Body of pancreas (tissue), 4 donors: Measurements from ENCODE around the gene VWA5B1. TPM values are rescaled to one million over a fixed set of nuclear protein-coding genes. Genes with fewer than 3 reads are reported as not detected.

ENCODE experiments used
- ATAC-seq: fragments of 150-250 bp; one replicate; pipeline ENCODE4 v1.9.1; 2016
- DNase-seq, 4 donors: peaks; one replicate each; pipeline ENCODE4 v3.0.0-alpha.2; 2019
- H3K27ac ChIP-seq, 4 donors: fragments of 200-600 bp; sonication (generic); 1 replicate in 3 of 4; 2 replicates in 1 of 4; pipeline versions ENCODE4 v1.5.1 to v1.6.1; 2016 to 2019; ENCODE audit warnings: mild to moderate bottlenecking in 1 of 4, mixed read lengths in 1 of 4, moderate library complexity in 1 of 4
- H3K27me3 ChIP-seq, 2 donors: fragments of 200-600 bp; sonication (generic); one replicate each; pipeline ENCODE4 v1.6.0; 2016; ENCODE audit warnings: mild to moderate bottlenecking in 1 of 2
- H3K36me3 ChIP-seq, 2 donors: fragments of 200-600 bp; sonication (generic); replicated peaks in 1 of 2; 2 replicates each; pipeline ENCODE4 v1.5.1; 2016; ENCODE audit warnings: low read depth in 2 of 2; ENCODE audit not compliant: insufficient read depth in 1 of 2
- H3K4me1 ChIP-seq: fragments of 200-600 bp; sonication (generic); one replicate; pipeline ENCODE4 v1.6.0; 2016
- H3K4me3 ChIP-seq, 2 donors: fragments of 200-600 bp; sonication (generic); 1 replicate in 1 of 2; 2 replicates in 1 of 2; pipeline ENCODE4 v1.5.1; 2016 to 2019
- H3K9me3 ChIP-seq, 3 donors: fragments of 200-600 bp; sonication (generic); 1 replicate in 2 of 3; 2 replicates in 1 of 3; pipeline ENCODE4 v1.5.1; 2016
- CTCF ChIP-seq, 7 experiments: fragments of 450-650 bp in 4 of 7; fragments of 200-600 bp in 3 of 7; sonication (generic) in 3 of 7; IDR thresholded peaks; one replicate each; pipeline ENCODE4 v1.5.1; 2016 to 2019; ENCODE audit warnings: antibody characterized with exemption in 7 of 7
- POLR2A ChIP-seq, 3 donors: fragments of 450-650 bp; IDR thresholded peaks; one replicate each; pipeline ENCODE4 v1.6.1; 2016; ENCODE audit warnings: antibody characterized with exemption in 3 of 3, mild to moderate bottlenecking in 2 of 3
- WGBS, 2 donors: methylation state at CpG; one replicate each; pipeline ENCODE4 v1.1.5; 2017; 5-methylcytosine and 5-hydroxymethylcytosine counted together
- intact Hi-C: fragments of 100-400 bp; cut with DNase I; formaldehyde crosslinking; loops from one replicate; pipeline ENCODE4 v1.15.1; 2023
- total RNA-seq, 2 donors: library from RNA; depleted of rRNA; stranded (reverse); fragments of >200 nt; gene quantifications; one replicate each; pipeline ENCODE4 v1.1.0, GENCODE V29; 2016

The VWA5B1 gene
- total RNA-seq, 2 donors from 2014 or later = not detected

DNA sequence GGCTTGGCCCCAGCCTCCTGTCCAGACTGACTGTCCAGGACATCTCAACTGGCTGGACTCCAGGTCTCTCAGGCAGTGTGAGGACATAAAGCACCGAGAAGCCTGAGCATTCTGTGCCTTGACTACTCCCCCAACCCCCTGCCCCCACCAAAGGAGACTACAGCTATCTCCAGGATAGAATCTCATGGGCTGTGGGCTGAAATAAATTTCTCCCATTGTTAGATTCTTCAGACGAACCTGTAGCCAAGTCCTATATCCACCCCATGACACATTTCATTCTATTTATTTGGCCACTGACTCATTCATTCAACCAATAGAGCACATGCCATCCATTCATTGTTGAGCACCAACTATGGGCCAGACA lies 11.4 kb downstream of the VWA5B1 start:
- 33 to 57% methylated on average over 2 of the region's 2 CpGs for WGBS, 2 donors
- intact Hi-C loops = no loop called here

GRCh38 chr1:20307026-20307425 lies 16.4 kb downstream of the VWA5B1 start:
- Histone ChIP-seq H3K4me3 (no peak overlapping the region), H3K27ac (no peak overlapping the region), H3K36me3 (no peaks in the 10 kb centered on the region), H3K27me3 (no peaks in the 10 kb centered on the region), H3K4me1 (no peaks in the 10 kb centered on the region), H3K9me3 (no peaks in the 10 kb centered on the region)
- TF ChIP-seq CTCF (IDR thresholded peaks at IDR 0.05) (no peak), POLR2A (IDR thresholded peaks at IDR 0.05) (no peak)
- 86 to 91% methylated on average over 5 to 7 of the region's 7 CpGs for WGBS, 2 donors
- DNase-seq (no peak), ATAC-seq (no peak)
- intact Hi-C loops = no loop called here

More for the DNA sequence above, 11.4 kb downstream of the VWA5B1 start:
- no peak for ATAC-seq
- TF ChIP-seq POLR2A (IDR thresholded peaks at IDR 0.05) = no peak
- no peak for TF ChIP-seq CTCF (IDR thresholded peaks at IDR 0.05)
- Histone ChIP-seq H3K27me3 (no peaks in the 10 kb centered on the region), H3K4me1 (no peaks in the 10 kb centered on the region), H3K9me3 (no peaks in the 10 kb centered on the region), H3K4me3 (no peak overlapping the region), H3K27ac (no peak overlapping the region), H3K36me3 (no peaks in the 10 kb centered on the region)
- no peak for DNase-seq

GRCh38 chr1:20308569-20308968 lies 17.9 kb downstream of the VWA5B1 start:
- TF ChIP-seq POLR2A (IDR thresholded peaks at IDR 0.05) = no peak
- no peak for TF ChIP-seq CTCF (IDR thresholded peaks at IDR 0.05)
- Histone ChIP-seq H3K4me3 (no peak overlapping the region), H3K36me3 (no peaks in the 10 kb centered on the region), H3K4me1 (no peaks in the 10 kb centered on the region), H3K9me3 (no peaks in the 10 kb centered on the region), H3K27me3 (no peaks in the 10 kb centered on the region), H3K27ac (no peak overlapping the region)
- ATAC-seq (no peak), DNase-seq (no peak)
- 35 to 39% methylated on average over 2 to 5 of the region's 5 CpGs for WGBS, 2 donors
- intact Hi-C loops = no loop called here

GRCh38 chr1:20311289-20311688 lies 20.6 kb downstream of the VWA5B1 start:
- no peaks in the 10 kb centered on the region for H3K36me3 ChIP-seq
- WGBS, 2 donors = 65 to 71% methylated on average over 5 of the region's 5 CpGs
- TF ChIP-seq POLR2A (IDR thresholded peaks at IDR 0.05) (no peak), CTCF (IDR thresholded peaks at IDR 0.05) (no peak)
- no peak overlapping the region for H3K4me3 ChIP-seq
- H3K27me3 ChIP-seq = no peaks in the 10 kb centered on the region
- H3K9me3 ChIP-seq = no peaks in the 10 kb centered on the region
- H3K27ac ChIP-seq = no peak overlapping the region
- intact Hi-C loops = no loop called here
- no peaks in the 10 kb centered on the region for H3K4me1 ChIP-seq
- no peak for ATAC-seq
- DNase-seq = no peak

DNA sequence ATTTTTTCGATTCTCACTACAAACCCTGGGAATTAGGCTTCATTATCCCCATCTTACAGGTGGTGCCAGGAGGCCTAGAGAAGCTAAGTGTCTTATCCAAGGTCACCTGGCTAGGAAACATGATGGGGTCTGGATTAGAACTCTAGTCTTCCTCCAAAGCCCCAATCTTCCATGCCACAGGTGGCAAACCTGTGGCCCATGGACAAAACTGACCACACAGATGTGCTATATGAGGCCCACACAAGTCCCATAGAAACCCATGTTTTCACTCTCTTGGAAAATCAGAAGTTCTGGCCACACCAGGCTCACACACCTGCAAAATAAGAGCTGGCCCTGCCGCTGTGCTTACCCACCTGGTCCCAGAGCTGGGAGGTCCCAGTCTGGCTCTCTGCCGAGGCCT lies 21.6 kb downstream of the VWA5B1 start:
- Histone ChIP-seq H3K4me1 (no peaks in the 10 kb centered on the region), H3K27ac (no peak overlapping the region), H3K36me3 (no peaks in the 10 kb centered on the region), H3K9me3 (no peaks in the 10 kb centered on the region), H3K27me3 (no peaks in the 10 kb centered on the region), H3K4me3 (no peak overlapping the region)
- TF ChIP-seq CTCF (IDR thresholded peaks at IDR 0.05) (no peak), POLR2A (IDR thresholded peaks at IDR 0.05) (no peak)
- ATAC-seq (no peak), DNase-seq (no peak)
- intact Hi-C loops = no loop called here
- WGBS, 2 donors = 77 to 82% methylated on average over 1 to 3 of the region's 3 CpGs
